LNCAP (cell line): ENCODE measurements around the gene LIMA1.

ENCODE experiments used
- TF ChIP-seq, protein P1 (sequence below): fragments of 450-650 bp; IDR thresholded peaks from 2 replicates; pipeline ENCODE4 v1.5.1; 2017; ENCODE audit warnings: mild to moderate bottlenecking

The LIMA1 gene

DNA sequence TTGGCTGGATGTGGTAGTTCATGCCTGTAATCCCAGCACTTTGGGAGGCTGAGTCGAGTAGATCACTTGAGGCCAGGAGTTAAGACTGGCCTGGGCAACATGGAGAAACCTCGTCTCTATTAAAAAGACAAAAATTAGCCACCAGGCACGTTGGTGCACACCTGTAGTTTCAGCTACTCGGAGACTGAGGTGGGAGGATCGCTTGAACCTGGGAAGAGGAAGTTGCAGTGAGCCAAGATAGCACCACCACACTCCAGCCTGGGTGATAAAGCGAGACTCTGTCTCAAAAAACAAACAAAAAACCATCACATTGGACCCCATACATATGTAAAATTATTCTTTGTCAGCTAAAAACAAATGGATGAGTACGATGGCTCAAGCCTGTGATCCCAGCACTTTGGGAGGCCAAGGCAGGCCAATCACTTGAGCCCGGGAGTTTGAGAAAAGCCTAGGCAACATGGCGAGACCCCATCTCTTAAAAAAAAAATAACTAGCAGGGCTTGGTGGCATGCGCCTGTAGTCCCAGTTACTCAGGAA, 43.9 kb downstream of the LIMA1 start:
- TF ChIP-seq, protein P1, sequence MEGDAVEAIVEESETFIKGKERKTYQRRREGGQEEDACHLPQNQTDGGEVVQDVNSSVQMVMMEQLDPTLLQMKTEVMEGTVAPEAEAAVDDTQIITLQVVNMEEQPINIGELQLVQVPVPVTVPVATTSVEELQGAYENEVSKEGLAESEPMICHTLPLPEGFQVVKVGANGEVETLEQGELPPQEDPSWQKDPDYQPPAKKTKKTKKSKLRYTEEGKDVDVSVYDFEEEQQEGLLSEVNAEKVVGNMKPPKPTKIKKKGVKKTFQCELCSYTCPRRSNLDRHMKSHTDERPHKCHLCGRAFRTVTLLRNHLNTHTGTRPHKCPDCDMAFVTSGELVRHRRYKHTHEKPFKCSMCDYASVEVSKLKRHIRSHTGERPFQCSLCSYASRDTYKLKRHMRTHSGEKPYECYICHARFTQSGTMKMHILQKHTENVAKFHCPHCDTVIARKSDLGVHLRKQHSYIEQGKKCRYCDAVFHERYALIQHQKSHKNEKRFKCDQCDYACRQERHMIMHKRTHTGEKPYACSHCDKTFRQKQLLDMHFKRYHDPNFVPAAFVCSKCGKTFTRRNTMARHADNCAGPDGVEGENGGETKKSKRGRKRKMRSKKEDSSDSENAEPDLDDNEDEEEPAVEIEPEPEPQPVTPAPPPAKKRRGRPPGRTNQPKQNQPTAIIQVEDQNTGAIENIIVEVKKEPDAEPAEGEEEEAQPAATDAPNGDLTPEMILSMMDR, result no peak

- TF ChIP-seq, protein P1, result no peak
These were observed 49.0 kb downstream of the LIMA1 start for GRCh38 chr12:50234347-50234746.

- TF ChIP-seq, protein P1, result no peak
These were observed 50.5 kb downstream of the LIMA1 start for GRCh38 chr12:50232771-50233209.

- TF ChIP-seq, protein P1, result no peak
These were observed 51.1 kb downstream of the LIMA1 start for GRCh38 chr12:50232206-50232605.

DNA sequence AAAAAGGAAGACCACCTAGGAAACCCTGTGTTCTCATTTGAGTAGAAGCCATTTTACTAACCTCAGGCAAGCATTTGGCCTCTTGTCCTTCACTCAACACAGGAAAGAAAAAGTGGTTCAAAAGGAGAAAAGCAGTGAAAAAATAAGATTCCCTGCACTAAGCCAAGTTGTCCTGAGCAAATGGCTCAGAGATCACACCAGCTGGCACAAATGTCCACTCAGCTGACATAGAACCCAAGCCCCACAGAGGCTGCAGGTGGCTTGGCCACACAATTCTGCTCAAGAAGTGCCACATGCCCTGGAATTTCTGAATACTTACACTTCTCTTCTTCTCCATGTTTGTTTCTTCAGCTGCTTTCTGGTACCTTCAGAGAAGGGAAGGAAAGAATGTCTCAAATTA, 52.0 kb downstream of the LIMA1 start:
- TF ChIP-seq, protein P1, result no peak

- TF ChIP-seq, protein P1, result no peak
These were observed 53.1 kb downstream of the LIMA1 start for GRCh38 chr12:50230217-50230616.

DNA sequence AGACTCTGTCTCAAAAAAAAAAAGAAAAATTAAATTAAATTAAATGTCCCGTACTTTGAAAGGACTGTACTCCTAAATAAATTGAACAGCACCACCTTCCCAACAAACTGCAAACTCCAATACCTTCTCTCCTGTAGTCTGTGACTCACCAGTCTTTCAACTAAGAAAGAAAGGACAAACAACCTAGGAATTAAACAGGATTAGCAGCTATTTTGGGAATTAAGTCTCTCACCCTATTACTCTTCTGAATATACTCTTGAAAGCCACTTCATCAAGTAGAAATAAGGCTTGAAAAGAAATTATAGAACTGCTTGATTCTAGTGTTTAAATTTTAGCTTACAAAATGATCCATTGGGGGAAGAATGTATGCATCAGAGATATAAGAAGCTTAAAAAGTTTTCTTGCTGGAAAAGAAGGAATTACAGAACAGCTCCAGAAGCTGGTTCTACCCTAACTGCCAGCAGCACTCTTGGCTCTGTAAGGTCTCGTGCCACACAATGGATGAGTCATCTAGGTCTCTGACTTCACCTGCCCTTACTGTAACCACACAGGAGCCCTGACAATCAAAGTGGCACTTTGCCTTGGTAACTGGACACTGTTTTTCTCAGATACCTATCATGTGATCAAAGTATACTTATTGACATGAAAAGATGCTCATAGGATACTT, 59.2 kb downstream of the LIMA1 start:
- TF ChIP-seq, protein P1, result no peak
